HG02885 (cell line): ENCODE measurements around the gene HNRNPA3.
"Not testable (repeated sequence)": the region's sequence is repeated elsewhere in the genome, so short reads cannot be mapped to it uniquely, and the experiment has no call there.

ENCODE experiments used
- ATAC-seq: cut with Tn5 transposase; IDR thresholded peaks from one replicate; pipeline ENCODE4 v1.9.1; 2021; ENCODE audit warnings: mild to moderate bottlenecking; ENCODE audit not compliant: unreplicated experiment, poor library complexity

HNRNPA3 gene

DNA sequence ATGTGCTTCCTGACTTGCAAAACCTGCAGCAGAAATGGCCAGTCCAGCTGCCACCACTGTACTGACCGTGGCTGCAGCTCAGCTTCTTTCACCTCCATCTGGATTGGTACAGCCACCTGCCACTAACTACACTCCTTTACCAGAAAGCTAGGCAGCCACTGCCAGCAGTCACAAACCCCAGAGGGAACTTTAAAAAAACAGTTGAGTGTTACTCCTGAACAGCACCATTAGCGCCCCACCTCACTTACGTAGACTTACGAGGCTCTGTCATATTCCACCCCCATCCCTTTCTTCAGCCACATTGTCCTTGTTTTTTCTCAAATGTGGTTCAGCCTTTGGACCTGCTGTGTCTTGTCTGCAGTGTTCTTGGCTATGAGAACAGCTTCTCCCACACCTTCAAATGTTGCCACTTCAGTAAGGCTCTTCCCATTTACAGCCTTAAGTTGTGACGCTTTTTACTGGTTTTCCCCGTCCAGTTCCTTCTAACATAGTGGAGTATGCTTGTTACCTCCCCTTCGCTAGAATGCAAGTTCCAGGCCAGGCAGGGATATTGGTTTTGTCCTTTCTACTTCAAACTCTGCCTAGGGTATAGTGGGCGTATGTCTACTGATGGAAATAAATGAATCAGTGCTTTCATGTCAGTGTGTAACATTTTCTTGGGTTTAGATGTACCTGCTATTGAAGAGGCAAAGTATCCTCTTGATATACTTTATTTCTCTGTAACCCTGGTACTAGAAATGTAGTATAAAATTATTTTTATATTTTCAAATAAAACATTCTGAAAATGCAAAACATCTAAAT lies 17.0 kb downstream of the HNRNPA3 start:
- no peak for ATAC-seq

GRCh38 chr2:177231270-177231669 lies 18.7 kb downstream of the HNRNPA3 start:
- no peak for ATAC-seq

DNA sequence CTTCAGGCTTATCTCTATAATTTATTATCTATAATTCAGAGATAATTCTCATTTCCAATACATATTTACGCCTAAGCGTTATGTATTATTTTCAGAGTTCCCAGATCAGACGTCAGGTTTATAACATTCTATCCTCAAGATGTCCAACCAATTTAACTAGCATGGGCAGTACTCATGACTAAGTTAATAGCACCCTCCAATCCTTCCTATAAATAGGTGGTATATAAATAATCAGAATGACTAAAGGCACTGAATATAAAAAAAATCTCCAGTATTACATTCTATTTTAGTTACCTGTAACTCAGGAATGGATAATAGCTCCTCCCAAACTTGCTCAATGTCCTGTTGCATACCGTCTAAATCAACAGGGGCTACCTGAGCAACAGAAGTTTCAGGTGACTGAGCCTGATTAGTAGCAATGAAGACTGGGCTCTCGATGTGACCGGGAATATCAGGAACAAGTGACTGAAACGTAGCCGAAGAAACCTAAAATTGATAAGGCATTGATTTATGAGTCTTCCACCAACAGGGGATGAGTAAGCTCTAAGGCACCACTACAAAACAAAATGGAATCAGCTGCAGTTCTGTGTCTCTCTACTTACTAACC lies 19.6 kb downstream of the HNRNPA3 start:
- ATAC-seq: no peak

- no peak for ATAC-seq
Observed at GRCh38 chr2:177234267-177234666, 21.7 kb downstream of the HNRNPA3 start.

GRCh38 chr2:177235855-177236437 lies 23.4 kb downstream of the HNRNPA3 start:
- no peak for ATAC-seq

- no peak for ATAC-seq
Observed at GRCh38 chr2:177237932-177238331, 25.3 kb downstream of the HNRNPA3 start.

DNA sequence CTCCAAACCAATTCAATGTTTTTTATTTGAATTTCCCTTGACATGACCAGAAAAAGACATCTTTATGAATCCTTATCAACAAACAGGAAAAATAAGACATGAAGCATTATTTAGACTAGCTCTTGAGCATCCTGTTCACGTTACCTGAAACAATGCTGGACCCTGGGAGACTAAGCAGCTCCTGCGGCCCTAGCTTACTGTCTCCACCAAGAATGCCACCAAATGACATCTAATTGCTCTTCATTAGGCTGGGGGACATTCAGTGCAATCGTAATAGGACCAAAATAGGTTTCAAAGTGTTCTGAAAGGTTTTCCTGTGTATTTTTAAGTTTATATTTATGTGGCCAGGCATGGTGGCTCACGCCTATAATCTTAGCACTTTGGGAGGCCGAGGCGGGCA lies 26.5 kb downstream of the HNRNPA3 start:
- ATAC-seq: no peak

- peak; percentile 70 for ATAC-seq
Observed at GRCh38 chr2:177239932-177240630, 27.5 kb downstream of the HNRNPA3 start.

- no peak for ATAC-seq
Observed at GRCh38 chr2:177241711-177242120, 29.1 kb downstream of the HNRNPA3 start.

DNA sequence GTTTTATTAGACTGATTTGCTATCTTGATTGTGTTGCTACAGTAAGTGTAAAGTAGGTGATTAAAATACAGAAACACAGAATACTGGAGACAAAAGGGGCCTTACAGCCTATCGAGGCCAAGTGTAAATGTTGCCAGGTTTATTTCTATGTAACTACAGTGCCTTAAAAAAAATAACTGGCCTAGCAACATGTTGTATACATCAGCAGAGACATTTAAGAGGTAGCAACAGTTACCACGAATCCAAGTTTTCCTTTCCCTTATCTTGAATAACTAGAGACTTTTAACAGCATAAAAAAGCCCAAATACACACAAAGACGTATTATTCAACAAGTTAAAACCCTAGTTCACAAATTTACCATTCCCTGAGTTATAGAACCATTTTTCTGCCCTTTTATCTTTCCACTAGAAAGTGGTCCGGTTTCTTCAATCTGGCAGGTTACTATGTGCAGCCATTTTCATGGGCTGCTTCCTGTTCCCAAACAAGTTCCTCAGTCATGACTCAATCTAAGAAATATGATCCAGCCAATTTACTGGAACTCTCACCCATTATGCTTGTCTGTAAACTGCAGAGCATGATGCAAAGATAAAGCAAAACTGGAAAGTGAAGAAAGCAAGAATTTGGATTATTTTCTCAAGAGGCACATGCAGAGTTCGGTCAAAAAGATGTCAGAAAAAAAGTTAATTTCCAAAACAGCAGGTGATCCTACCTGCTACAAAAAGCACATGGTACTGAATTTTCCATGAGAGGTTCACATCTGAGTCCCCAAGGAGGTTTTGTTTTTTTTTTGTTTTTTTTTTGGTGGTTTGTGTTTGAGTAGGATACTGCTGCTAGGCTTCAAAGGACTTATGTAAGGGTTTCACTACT lies 29.8 kb downstream of the HNRNPA3 start:
- no peak for ATAC-seq

GRCh38 chr2:177243073-177243472 lies 30.5 kb downstream of the HNRNPA3 start:
- no peak for ATAC-seq

- ATAC-seq: no peak
Observed at GRCh38 chr2:177243476-177243875, 30.9 kb downstream of the HNRNPA3 start.

GRCh38 chr2:177244244-177244771 lies 31.7 kb downstream of the HNRNPA3 start:
- no peak for ATAC-seq

- ATAC-seq: no peak
Observed at GRCh38 chr2:177245010-177245422, 32.4 kb downstream of the HNRNPA3 start.

GRCh38 chr2:177246000-177246399 lies 33.4 kb downstream of the HNRNPA3 start:
- ATAC-seq: no peak

GRCh38 chr2:177246523-177247030 lies 34.0 kb downstream of the HNRNPA3 start:
- ATAC-seq: not testable (repeated sequence)

DNA sequence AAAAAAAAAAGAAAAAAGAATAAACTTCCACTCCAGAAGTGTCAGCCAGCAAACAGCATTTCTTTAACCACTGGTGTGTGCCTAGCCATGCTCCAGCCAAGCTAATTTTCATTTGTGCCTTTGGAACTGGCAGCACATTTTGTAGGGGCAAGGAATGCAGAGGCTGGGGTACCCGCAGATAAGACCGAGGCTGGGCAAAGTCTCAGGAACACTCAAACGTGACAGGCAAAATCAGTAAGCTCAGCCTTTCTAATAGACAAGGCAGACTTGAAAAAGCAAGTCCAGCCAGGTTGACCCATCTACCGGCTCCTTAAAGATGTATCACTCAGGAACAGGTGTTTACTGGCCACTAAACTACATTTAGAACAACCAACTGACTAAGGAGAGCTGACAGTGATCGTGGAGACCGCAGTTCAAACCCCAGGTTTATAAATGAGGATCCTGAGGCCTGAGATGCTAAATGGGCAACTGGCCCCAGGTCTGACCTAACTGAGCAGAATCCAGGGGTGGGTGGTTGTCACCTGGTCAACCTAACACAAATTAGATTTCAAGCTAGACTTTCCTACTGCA lies 35.2 kb downstream of the HNRNPA3 start:
- ATAC-seq: no peak

DNA sequence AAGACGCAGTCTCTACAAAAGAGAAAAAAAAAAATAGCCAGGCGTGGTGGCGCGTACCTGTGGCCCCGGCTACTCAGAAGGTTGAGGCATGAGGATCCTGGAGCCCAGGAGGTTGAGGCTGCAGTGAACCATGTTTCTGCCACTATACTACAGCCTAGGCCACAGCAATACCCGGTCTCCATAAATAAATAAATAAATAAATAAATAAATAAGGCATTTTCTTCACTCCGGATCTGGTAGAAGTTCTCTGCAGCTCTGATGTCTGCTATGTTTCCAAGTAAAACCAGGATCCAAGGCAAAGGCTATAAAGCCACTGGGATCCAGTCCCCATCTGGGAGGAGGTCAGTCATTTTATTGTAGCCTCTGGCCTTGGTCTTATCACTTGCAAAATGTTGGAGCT lies 36.4 kb downstream of the HNRNPA3 start:
- no peak for ATAC-seq

DNA sequence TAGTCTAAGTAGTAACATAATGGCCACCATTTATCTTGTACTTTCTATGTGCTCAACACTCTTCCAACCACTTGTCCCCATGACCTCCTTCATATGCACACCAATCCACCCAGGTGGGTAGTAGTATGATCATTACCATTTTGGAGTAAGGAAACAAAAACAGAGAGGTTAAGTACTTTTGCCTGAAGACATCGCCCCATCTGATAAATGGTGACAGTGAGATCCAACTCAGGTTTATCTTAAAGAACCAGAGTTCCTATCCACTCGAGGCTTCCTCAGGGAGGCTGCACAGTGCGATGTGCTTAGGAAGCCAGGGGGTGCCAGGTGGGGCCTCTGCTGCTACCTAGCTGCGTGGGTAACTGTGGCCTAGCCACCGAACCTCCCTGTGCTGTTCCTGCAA lies 37.9 kb downstream of the HNRNPA3 start:
- no peak for ATAC-seq
